A673 (cell line): Measurements from ENCODE around the gene TNKS2. TPM values are rescaled to one million over a fixed set of nuclear protein-coding genes. Genes with fewer than 3 reads are reported as not detected.
"Not testable (repeated sequence)": the region's sequence is repeated elsewhere in the genome, so short reads cannot be mapped to it uniquely, and the experiment has no call there.

Source experiments
- BruUV-seq: library from RNA; stranded (reverse); fragments of 400-500 nt; replicated peaks from 2 replicates; lab custom pipeline; 2021; lab: Mats Ljungman, UMichigan
- CTCF ChIA-PET: fragments of 300-600 bp; sonication (Branson Sonifier 250); formaldehyde crosslinking; loops from one replicate; lab custom pipeline; 2022; ENCODE audit warnings: antibody characterized with exemption; lab: Charles Lee
- POLR2A ChIA-PET: fragments of 300-600 bp; sonication (Branson Sonifier 250); formaldehyde crosslinking; loops from one replicate; lab custom pipeline; 2022; ENCODE audit warnings: antibody characterized with exemption; ENCODE audit not compliant: low non-redundant PET; lab: Charles Lee
- DNase-seq: peaks from one replicate; pipeline ENCODE4 v3.0.0-alpha.2; 2015; ENCODE audit warnings: low spot score
- H3K27ac ChIP-seq: fragments of 200-600 bp; sonication (generic); 2 replicates; pipeline ENCODE4 v1.5.1; 2016; ENCODE audit warnings: mixed run types, low read depth, mild to moderate bottlenecking, mixed read lengths, antibody characterized with exemption, low read length; ENCODE audit not compliant: poor library complexity, severe bottlenecking
- H3K27me3 ChIP-seq: fragments of 200-600 bp; sonication (generic); replicated peaks from 2 replicates; pipeline ENCODE4 v1.6.1; 2017; ENCODE audit warnings: mixed run types, low read depth, mild to moderate bottlenecking, mixed read lengths, antibody characterized with exemption, low read length; ENCODE audit not compliant: insufficient read depth, poor library complexity
- H3K36me3 ChIP-seq: fragments of 200-600 bp; sonication (generic); 2 replicates; pipeline ENCODE4 v1.6.1; 2016; ENCODE audit warnings: mixed run types, mild to moderate bottlenecking, mixed read lengths, antibody characterized with exemption, low read length; ENCODE audit not compliant: insufficient read depth, poor library complexity, severe bottlenecking
- H3K4me1 ChIP-seq: fragments of 200-600 bp; sonication (generic); 2 replicates; pipeline ENCODE4 v1.6.1; 2017; ENCODE audit warnings: mixed run types, mild to moderate bottlenecking, mixed read lengths, antibody characterized with exemption, low read length; ENCODE audit not compliant: insufficient read depth, poor library complexity, severe bottlenecking
- H3K4me3 ChIP-seq: fragments of 200-600 bp; sonication (generic); 2 replicates; pipeline ENCODE4 v1.5.1; 2016; ENCODE audit warnings: low read depth, mixed run types, mild to moderate bottlenecking, mixed read lengths, low read length; ENCODE audit not compliant: poor library complexity, severe bottlenecking
- H3K9me3 ChIP-seq: fragments of 200-600 bp; sonication (generic); 2 replicates; pipeline ENCODE4 v1.6.1; 2016; ENCODE audit warnings: mixed run types, low read depth, mild to moderate bottlenecking, mixed read lengths, antibody characterized with exemption, low read length; ENCODE audit not compliant: poor library complexity, severe bottlenecking
- EZH2 ChIP-seq: fragments of 200-600 bp; sonication (generic); IDR thresholded peaks from 2 replicates; pipeline ENCODE4 v1.6.1; 2017; ENCODE audit warnings: borderline replicate concordance, low read depth, mild to moderate bottlenecking, mixed read lengths, antibody characterized with exemption, low read length; ENCODE audit not compliant: poor library complexity, severe bottlenecking
- intact Hi-C: fragments of 100-400 bp; cut with micrococcal nuclease; formaldehyde crosslinking; loops from one replicate; pipeline ENCODE4 v1.10.0; 2022; ENCODE audit not compliant: unreplicated experiment
- total RNA-seq: library from RNA; stranded (reverse); gene quantifications from 2 replicates; pipeline ENCODE4 v1.2.3, GENCODE V29; 2021
- TF ChIP-seq, protein P1 (sequence below): fragments of 300-800, 200-600 bp; sonication (generic); conservative IDR thresholded peaks from 2 replicates; pipeline ENCODE4 v1.5.1; 2017; ENCODE audit warnings: low read depth, mild to moderate bottlenecking, antibody characterized with exemption, low read length, moderate library complexity, mixed read lengths

The TNKS2 gene
- total RNA-seq, 1 experiment from 2014 or later: 39.4 TPM

- POLR2A ChIA-PET: no interaction called here
- no peaks in the 10 kb centered on the region for H3K9me3 ChIP-seq
- peaks cover 3% of the 10 kb centered on the region for H3K4me1 ChIP-seq
- peaks cover 4% of the 10 kb centered on the region for H3K36me3 ChIP-seq
- H3K27ac ChIP-seq: no peak overlapping the region
- intact Hi-C loops: no loop called here
- no peaks in the 10 kb centered on the region for H3K27me3 ChIP-seq
- TF ChIP-seq EZH2: no peak
- TF ChIP-seq, protein P1, sequence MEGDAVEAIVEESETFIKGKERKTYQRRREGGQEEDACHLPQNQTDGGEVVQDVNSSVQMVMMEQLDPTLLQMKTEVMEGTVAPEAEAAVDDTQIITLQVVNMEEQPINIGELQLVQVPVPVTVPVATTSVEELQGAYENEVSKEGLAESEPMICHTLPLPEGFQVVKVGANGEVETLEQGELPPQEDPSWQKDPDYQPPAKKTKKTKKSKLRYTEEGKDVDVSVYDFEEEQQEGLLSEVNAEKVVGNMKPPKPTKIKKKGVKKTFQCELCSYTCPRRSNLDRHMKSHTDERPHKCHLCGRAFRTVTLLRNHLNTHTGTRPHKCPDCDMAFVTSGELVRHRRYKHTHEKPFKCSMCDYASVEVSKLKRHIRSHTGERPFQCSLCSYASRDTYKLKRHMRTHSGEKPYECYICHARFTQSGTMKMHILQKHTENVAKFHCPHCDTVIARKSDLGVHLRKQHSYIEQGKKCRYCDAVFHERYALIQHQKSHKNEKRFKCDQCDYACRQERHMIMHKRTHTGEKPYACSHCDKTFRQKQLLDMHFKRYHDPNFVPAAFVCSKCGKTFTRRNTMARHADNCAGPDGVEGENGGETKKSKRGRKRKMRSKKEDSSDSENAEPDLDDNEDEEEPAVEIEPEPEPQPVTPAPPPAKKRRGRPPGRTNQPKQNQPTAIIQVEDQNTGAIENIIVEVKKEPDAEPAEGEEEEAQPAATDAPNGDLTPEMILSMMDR: no peak
- DNase-seq: no peak
- CTCF ChIA-PET: no interaction called here
- no peak overlapping the region for H3K4me3 ChIP-seq
- BruUV-seq: no TSS peak
Observed at GRCh38 chr10:91805110-91805838, 7.0 kb downstream of the TNKS2 start.

GRCh38 chr10:91807264-91807663 is 9.0 kb downstream of the TNKS2 start:
- H3K36me3 ChIP-seq, intact Hi-C loops, H3K4me1 ChIP-seq, BruUV-seq, H3K27me3 ChIP-seq, H3K4me3 ChIP-seq, H3K27ac ChIP-seq, DNase-seq, H3K9me3 ChIP-seq, POLR2A ChIA-PET: not testable (repeated sequence)
- CTCF ChIA-PET: interaction anchor here (0.6 kb wide), 1 partner anchor 112 kb away, joined by 4 read pairs; no protein-coding TSS in a partner anchor

- Histone ChIP-seq H3K4me1 (no peaks in the 10 kb centered on the region), H3K27ac (no peak overlapping the region), H3K4me3 (no peak overlapping the region), H3K27me3 (no peaks in the 10 kb centered on the region), H3K36me3 (peaks cover 44% of the 10 kb centered on the region), H3K9me3 (no peaks in the 10 kb centered on the region)
- TF ChIP-seq, protein P1: no peak
- TF ChIP-seq EZH2: no peak
- intact Hi-C loops: no loop called here
- ChIA-PET CTCF (no interaction called here), POLR2A (no interaction called here)
- BruUV-seq: no TSS peak
- DNase-seq: peak; percentile 3
Observed at GRCh38 chr10:91813251-91813650, 15.0 kb downstream of the TNKS2 start.

DNA sequence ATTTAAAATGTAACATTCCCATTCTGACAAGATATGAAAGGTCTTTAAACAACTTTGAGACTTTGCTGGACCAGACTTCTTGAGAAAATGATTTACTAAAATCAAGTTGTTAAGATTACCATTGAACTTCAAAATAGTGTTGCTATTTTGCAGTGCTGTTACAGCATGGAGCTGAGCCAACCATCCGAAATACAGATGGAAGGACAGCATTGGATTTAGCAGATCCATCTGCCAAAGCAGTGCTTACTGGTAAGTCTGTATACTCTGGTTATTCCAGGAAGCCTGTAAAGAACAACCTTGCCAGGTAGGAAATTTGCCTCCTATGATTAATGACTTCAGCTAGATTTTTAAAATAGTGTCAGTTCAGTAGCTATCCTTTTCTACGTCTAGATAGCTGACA is 18.8 kb downstream of the TNKS2 start:
- BruUV-seq: no TSS peak
- H3K4me1 ChIP-seq: no peaks in the 10 kb centered on the region

More for the DNA sequence above, 18.8 kb downstream of the TNKS2 start:
- no peak for TF ChIP-seq EZH2
- TF ChIP-seq, protein P1: no peak
- Histone ChIP-seq H3K36me3 (peaks cover 69% of the 10 kb centered on the region), H3K9me3 (no peaks in the 10 kb centered on the region), H3K27ac (no peak overlapping the region), H3K4me3 (no peak overlapping the region), H3K27me3 (no peaks in the 10 kb centered on the region)
- no peak for DNase-seq
- POLR2A ChIA-PET: no interaction called here
- CTCF ChIA-PET: no interaction called here
- intact Hi-C loops: no loop called here
